Spleen (tissue), 11 donors: ENCODE results near the gene DNAH17. TPM values are rescaled to one million over a fixed set of nuclear protein-coding genes. Genes with fewer than 3 reads are reported as not detected.

Experiments used
- DNase-seq: peaks from one replicate; pipeline ENCODE4 v3.0.0-alpha.2; 2020
- H3K27ac ChIP-seq, 8 donors: fragments of 200-600 bp; sonication (generic) in 7 of 8; 1 replicate in 4 of 8; 2 replicates in 4 of 8; pipeline versions ENCODE4 v1.5.0 to v1.8.0; 2016 to 2021; ENCODE audit warnings: inconsistent platforms in 4 of 8, mild to moderate bottlenecking in 4 of 8, moderate library complexity in 1 of 8
- H3K27me3 ChIP-seq, 7 donors: fragments of 200-600 bp; sonication (generic) in 6 of 7; replicated peaks in 1 of 7; 1 replicate in 4 of 7; 2 replicates in 3 of 7; pipeline versions ENCODE4 v1.5.0 to v1.8.0; 2016 to 2021; ENCODE audit warnings: inconsistent platforms in 3 of 7, mild to moderate bottlenecking in 1 of 7
- H3K36me3 ChIP-seq, 6 donors: fragments of 200-600 bp; sonication (generic) in 5 of 6; 1 replicate in 4 of 6; 2 replicates in 2 of 6; pipeline versions ENCODE4 v1.5.0 to v1.8.0; 2016 to 2021; ENCODE audit warnings: inconsistent platforms in 2 of 6
- H3K4me1 ChIP-seq, 6 donors: fragments of 200-600 bp; sonication (generic) in 5 of 6; 1 replicate in 3 of 6; 2 replicates in 3 of 6; pipeline versions ENCODE4 v1.5.0 to v1.8.0; 2016 to 2021; ENCODE audit warnings: inconsistent platforms in 3 of 6
- H3K4me3 ChIP-seq, 8 donors: fragments of 200-600 bp; sonication (generic) in 7 of 8; 1 replicate in 4 of 8; 2 replicates in 4 of 8; pipeline versions ENCODE4 v1.5.0 to v1.8.0; 2016 to 2021; ENCODE audit warnings: inconsistent platforms in 4 of 8, mild to moderate bottlenecking in 4 of 8, moderate library complexity in 2 of 8
- H3K9me3 ChIP-seq, 8 donors: fragments of 200-600 bp; sonication (generic) in 7 of 8; 1 replicate in 4 of 8; 2 replicates in 4 of 8; pipeline versions ENCODE4 v1.5.0 to v1.8.0; 2016 to 2021; ENCODE audit warnings: inconsistent platforms in 4 of 8
- CTCF ChIP-seq, 11 experiments: fragments of 200-600 bp in 7 of 11; fragments of 450-650 bp in 4 of 11; sonication (generic) in 4 of 11; IDR thresholded peaks in 8 of 11; conservative IDR thresholded peaks in 3 of 11; 1 replicate in 7 of 11; 2 replicates in 4 of 11; pipeline versions ENCODE4 v1.4.0 to v1.8.0; 2016 to 2021; ENCODE audit warnings: antibody characterized with exemption in 11 of 11, inconsistent platforms in 4 of 11, mild to moderate bottlenecking in 1 of 11
- POLR2A ChIP-seq, 3 donors: fragments of 450-650 bp; IDR thresholded peaks; one replicate each; pipeline ENCODE4 v1.5.1; 2017; ENCODE audit warnings: antibody characterized with exemption in 3 of 3, mild to moderate bottlenecking in 1 of 3
- POLR2AphosphoS5 ChIP-seq, 3 donors: sonication (generic); formaldehyde crosslinking; IDR thresholded peaks; one replicate each; pipeline ENCODE4 v1.5.1; 2017; ENCODE audit warnings: antibody characterized with exemption in 3 of 3
- WGBS, 5 donors: extraction: QIAGEN DNeasy Blood & Tissue Kit in 3 of 5; methylation state at CpG; one replicate each; pipeline versions ENCODE4 v1.1.5 to v1.1.7; 2013 to 2018; 5-methylcytosine and 5-hydroxymethylcytosine counted together
- intact Hi-C: fragments of 100-400 bp; cut with DNase I; formaldehyde crosslinking; loops from one replicate; pipeline ENCODE4 v1.15.0; 2023; ENCODE audit warnings: low total_unique reads
- polyA plus RNA-seq, 3 donors: library from polyadenylated mRNA; stranded (reverse); fragments of 200-250 nt; gene quantifications; one replicate each; pipeline ENCODE4 v1.2.1, GENCODE V29; 2013
- total RNA-seq, 7 donors: library from RNA; depleted of rRNA in 3 of 7; stranded (reverse); fragments of >200 nt in 3 of 7; fragmentation: NEBNext Ultra II Directional in 4 of 7; extraction: Animal tissue kit (Norgen Biotek cat#: 25700) in 4 of 7; gene quantifications; one replicate each; pipeline versions ENCODE4 v1.1.0 to v1.2.1, GENCODE V29; 2016 to 2021
- donor health status: healthy with polysubstance abuse.
- donor health status: DM: no; HTN: no; CAD: no; lungs with moderate emphysema.
- donor health status: DM: no; HTN: no; CAD: no.
- donor health status: Bipolar disorder and iron deficiency.
- donor health status: healthy.
- donor health status: DM: no; HTN: no; CAD: no.
- donor health status: DM: yes; HTN: yes; CAD: no.

Gene DNAH17
- total and polyA plus RNA-seq, 10 donors: 0.06 to 1.0 (median 0.72) TPM; not detected in 1

- intact Hi-C loops: no loop called here
- WGBS, 5 donors: 86 to 93% (median 90%) methylated on average over 23 of the region's 23 CpGs
- H3K4me3 ChIP-seq: no peak overlapping the region
- DNase-seq: no peak
- H3K4me1 ChIP-seq: peaks cover 15 to 72% (median 49%) of the 10 kb centered on the region in 6 donors
- no peaks in the 10 kb centered on the region for H3K9me3 ChIP-seq
- peaks cover 0 to 90% (median 45%) of the 10 kb centered on the region in 6 donors for H3K36me3 ChIP-seq
- TF ChIP-seq POLR2AphosphoS5 (IDR thresholded peaks at IDR 0.05) (peak in 1 of 3 donors; percentile 59), CTCF (IDR thresholded peaks at IDR 0.05 in 8 of 11, conservative IDR thresholded peaks at IDR 0.05 in 3 of 11) (no peak), POLR2A (IDR thresholded peaks at IDR 0.05) (no peak)
- H3K27me3 ChIP-seq: no peaks in the 10 kb centered on the region
- peak overlapping the region in 3 of 8 donors; percentile 34 to 93 (median 53) for H3K27ac ChIP-seq
These were observed 168.6 kb downstream of the DNAH17 start for GRCh38 chr17:78408476-78409050.

- no peak overlapping the region for H3K4me3 ChIP-seq
- H3K27me3 ChIP-seq: no peaks in the 10 kb centered on the region
- H3K9me3 ChIP-seq: no peaks in the 10 kb centered on the region
- TF ChIP-seq CTCF (IDR thresholded peaks at IDR 0.05 in 8 of 11, conservative IDR thresholded peaks at IDR 0.05 in 3 of 11) (no peak), POLR2AphosphoS5 (IDR thresholded peaks at IDR 0.05) (no peak), POLR2A (IDR thresholded peaks at IDR 0.05) (no peak)
- H3K4me1 ChIP-seq: peaks cover 4 to 62% (median 39%) of the 10 kb centered on the region in 6 donors
- peak overlapping the region in 2 of 8 donors; percentile 30 to 42 for H3K27ac ChIP-seq
- 54 to 87% (median 77%) methylated on average over 7 of the region's 7 CpGs for WGBS, 5 donors
- intact Hi-C loops: no loop called here
- DNase-seq: no peak
- peaks cover 4 to 90% (median 56%) of the 10 kb centered on the region in 6 donors for H3K36me3 ChIP-seq
These were observed 169.7 kb downstream of the DNAH17 start for GRCh38 chr17:78407387-78408000.

DNA sequence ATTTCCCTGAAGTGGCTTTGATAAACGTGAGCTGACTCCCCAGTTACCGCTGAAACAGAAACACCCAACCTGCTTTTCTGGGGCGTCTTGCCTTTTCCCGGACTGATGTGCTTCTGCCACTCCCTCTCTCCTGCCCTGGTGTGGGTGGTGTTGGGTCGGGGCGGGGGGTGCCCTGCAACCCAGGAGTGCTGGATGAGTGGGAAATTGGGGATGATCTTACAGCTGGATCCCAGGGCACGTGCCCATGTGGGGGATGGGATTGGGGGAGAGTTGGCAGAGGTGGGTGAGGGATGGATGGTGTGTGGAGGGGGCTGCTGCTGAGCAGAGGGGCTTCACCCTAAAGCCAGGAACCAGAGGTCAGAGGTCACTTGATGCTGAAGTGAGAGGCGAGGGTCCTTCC is 170.3 kb downstream of the DNAH17 start:
- H3K4me3 ChIP-seq: no peak overlapping the region
- intact Hi-C loops: no loop called here
- no peak for TF ChIP-seq CTCF (IDR thresholded peaks at IDR 0.05 in 8 of 11, conservative IDR thresholded peaks at IDR 0.05 in 3 of 11)
- no peak for TF ChIP-seq POLR2A (IDR thresholded peaks at IDR 0.05)
- TF ChIP-seq POLR2AphosphoS5 (IDR thresholded peaks at IDR 0.05): no peak
- H3K9me3 ChIP-seq: no peaks in the 10 kb centered on the region
- no peak for DNase-seq
- H3K4me1 ChIP-seq: peaks cover 0 to 57% (median 33%) of the 10 kb centered on the region in 6 donors
- no peaks in the 10 kb centered on the region for H3K27me3 ChIP-seq
- WGBS, 5 donors: 85 to 94% (median 86%) methylated on average over 8 of the region's 8 CpGs
- H3K27ac ChIP-seq: peak overlapping the region in 1 of 8 donors; percentile 42
- peaks cover 4 to 91% (median 61%) of the 10 kb centered on the region in 6 donors for H3K36me3 ChIP-seq

DNA sequence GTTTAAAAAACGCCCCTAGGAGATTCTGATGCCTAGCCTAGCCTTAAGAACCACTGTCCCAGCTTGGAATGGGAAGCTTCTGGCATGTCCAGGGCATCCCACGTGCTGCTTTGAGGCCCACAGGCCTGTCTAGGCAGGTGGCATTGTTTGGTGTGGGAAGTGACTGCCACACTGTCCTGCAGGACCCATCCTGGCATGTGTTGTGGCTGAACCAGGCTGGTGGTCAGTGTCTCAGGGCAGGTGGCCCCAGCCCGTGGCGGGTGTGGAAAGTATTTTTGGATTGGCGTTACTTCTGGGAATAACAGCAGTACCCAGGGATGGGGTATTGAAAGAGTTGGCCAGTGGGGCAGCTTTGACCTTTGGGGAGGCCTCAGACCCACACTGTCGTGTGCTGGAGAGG is 170.8 kb downstream of the DNAH17 start:
- no peaks in the 10 kb centered on the region for H3K9me3 ChIP-seq
- H3K27me3 ChIP-seq: no peaks in the 10 kb centered on the region
- peak overlapping the region in 1 of 8 donors; percentile 23 for H3K27ac ChIP-seq
- intact Hi-C loops: no loop called here
- H3K4me3 ChIP-seq: no peak overlapping the region
- no peak for DNase-seq
- H3K36me3 ChIP-seq: peaks cover 7 to 97% (median 66%) of the 10 kb centered on the region in 6 donors
- TF ChIP-seq POLR2AphosphoS5 (IDR thresholded peaks at IDR 0.05) (peak in 2 of 3 donors; percentile 4 to 39), POLR2A (IDR thresholded peaks at IDR 0.05) (no peak)
- peaks cover 0 to 57% (median 29%) of the 10 kb centered on the region in 6 donors for H3K4me1 ChIP-seq
- WGBS, 5 donors: 90 to 98% (median 97%) methylated on average over 5 to 6 of the region's 6 CpGs
